ENCODE data around the gene PIP5K1B.

DNA sequence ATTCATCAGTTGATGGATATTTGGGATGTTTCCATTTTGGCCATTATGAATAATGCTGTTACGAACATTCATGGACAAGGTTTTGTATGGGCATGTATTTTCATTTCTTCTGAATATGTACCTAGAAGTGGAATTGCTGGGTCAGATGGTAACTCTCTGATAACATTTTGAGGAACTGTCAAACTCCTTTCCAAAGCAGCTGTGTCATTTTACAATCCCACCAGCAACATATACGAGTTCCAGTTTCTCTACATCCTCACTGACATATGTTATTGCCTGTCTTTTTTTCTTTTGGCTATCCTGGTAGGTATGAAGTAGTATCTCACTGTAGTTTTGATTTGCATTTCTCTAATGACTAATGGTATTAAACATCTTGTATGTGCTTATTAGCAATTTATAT lies 222.1 kb downstream of the PIP5K1B start:
- TF ChIP-seq SIN3A (IDR thresholded peaks at IDR 0.05; ENCODE audit: low read depth) = no peak
- no peak for TF ChIP-seq ATF3 (IDR thresholded peaks at IDR 0.05)
- TF ChIP-seq TCF7L2 (IDR thresholded peaks at IDR 0.05; ENCODE audit: borderline replicate concordance, extremely low read depth, insufficient read depth, insufficient read length) = no peak
- no peak for TF ChIP-seq EZH2phosphoT487 (IDR thresholded peaks at IDR 0.05; ENCODE audit: borderline replicate concordance)
- no peak for TF ChIP-seq ZFX (IDR thresholded peaks at IDR 0.05)
- TF ChIP-seq CTCF (IDR thresholded peaks at IDR 0.05 in 2 of 3, conservative IDR thresholded peaks at IDR 0.05 in 1 of 3; ENCODE audit: borderline replicate concordance in 1 of 3, insufficient read depth in 1 of 3, low read depth in 2 of 3, low read length in 2 of 3) = no peak
- TF ChIP-seq EZH2 (IDR thresholded peaks at IDR 0.05) = no peak

Measured in HCT116 (cell line).